DMS153 treated with DMSO at 0.1 percent for 48 hours (cell line): Measurements from ENCODE around the gene RRM2.
"Not testable (repeated sequence)": the region's sequence is repeated elsewhere in the genome, so short reads cannot be mapped to it uniquely, and the experiment has no call there.

ENCODE experiments used
- DNase-seq: peaks from one replicate; lab custom pipeline; 2025; ENCODE audit not compliant: unreplicated experiment; lab: John Stamatoyannopoulos, UW

The RRM2 gene

GRCh38 chr2:10132043-10132575, 9.6 kb downstream of the RRM2 start:
- DNase-seq: no peak

DNA sequence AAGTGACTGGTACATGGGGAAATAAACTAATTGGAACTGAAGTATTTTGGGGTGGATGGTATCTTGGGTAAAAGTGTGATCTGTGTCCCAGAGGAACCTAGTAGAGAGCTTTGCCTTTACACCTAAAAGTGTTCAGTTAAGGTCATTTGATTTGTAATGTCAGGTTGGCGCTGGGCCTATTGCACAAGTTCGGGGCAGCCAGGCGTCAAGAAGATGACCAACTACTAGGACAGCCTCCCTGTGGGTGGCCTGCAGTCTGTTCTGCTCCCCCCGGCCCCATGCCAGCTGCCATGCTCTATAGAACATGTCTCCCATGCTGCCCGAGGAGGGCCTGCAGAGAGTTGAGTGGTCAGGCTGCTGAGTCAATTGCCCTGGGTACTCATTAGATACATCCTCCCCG, 10.1 kb downstream of the RRM2 start:
- DNase-seq: no peak

DNA sequence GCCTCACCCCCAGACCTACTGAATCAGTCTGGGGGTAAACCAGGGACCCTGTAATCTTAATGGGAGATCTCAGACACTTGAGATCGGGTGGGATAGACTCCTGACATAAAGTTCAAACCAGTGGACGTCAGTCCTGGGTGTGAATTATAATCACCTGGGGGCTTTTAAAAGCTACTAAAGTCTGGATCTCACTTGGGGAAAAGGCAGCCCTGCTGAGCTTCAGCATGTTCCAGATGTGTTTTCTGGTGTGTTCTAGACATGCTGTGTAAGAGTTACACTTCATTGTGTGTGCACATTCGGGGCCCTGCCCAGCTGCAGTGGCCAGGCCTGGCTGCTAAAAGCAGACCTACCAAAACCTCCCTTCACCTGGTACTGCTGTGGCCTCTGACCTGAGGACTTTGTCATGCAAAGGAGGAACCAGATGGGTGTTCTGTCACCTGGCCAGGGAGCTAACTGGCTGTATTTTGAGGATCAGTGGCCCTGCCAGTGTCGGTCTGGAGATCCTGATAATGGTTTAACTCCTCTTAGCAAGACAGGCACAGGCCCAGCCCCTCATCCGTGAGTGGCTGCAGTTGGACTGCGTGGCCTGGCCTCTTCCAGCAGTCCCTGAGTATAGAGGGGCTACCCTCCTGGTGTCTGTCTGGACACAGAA, 10.6 kb downstream of the RRM2 start:
- DNase-seq: no peak

GRCh38 chr2:10135296-10136089, 13.0 kb downstream of the RRM2 start:
- DNase-seq: peak; percentile 58

DNA sequence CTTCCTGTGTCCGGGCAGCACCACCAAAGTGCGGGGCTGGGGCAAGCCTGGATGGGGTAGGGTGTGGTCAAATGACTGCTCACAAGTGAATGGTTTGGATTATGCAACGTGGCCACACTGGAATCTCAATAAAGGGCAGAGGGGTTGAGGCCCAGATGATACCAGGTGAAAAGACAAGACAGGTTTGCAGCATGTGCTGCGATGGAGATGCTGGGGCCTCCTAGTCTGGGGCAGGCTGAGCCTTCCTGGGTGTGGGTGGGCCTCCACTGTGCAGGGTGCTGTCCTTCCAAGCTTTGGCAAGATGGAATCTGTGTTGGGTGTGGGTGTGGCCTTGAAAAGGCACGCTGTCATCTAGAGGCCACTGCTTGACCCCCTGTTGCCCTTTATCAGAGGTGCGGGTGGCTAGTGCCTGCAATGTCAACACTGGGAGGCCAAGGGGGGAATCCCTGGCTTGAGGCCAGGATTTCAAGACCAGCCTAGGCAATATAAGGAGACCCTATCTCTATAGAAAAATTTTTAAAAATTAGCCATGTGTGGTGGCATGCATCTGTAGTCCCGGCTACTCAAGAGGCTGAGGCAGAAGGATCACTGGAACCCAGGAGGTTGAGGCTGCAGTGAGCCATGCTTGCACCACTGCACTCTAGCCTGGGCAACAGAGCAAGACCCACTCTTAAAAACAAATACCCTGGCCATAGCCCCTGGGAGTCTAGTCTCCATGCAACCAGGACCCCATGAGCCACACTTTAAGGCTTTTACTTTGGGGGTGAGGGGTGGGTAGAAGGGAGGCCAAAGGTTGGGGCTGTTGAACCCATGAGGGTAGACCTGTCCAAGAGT, 13.8 kb downstream of the RRM2 start:
- DNase-seq: no peak

DNA sequence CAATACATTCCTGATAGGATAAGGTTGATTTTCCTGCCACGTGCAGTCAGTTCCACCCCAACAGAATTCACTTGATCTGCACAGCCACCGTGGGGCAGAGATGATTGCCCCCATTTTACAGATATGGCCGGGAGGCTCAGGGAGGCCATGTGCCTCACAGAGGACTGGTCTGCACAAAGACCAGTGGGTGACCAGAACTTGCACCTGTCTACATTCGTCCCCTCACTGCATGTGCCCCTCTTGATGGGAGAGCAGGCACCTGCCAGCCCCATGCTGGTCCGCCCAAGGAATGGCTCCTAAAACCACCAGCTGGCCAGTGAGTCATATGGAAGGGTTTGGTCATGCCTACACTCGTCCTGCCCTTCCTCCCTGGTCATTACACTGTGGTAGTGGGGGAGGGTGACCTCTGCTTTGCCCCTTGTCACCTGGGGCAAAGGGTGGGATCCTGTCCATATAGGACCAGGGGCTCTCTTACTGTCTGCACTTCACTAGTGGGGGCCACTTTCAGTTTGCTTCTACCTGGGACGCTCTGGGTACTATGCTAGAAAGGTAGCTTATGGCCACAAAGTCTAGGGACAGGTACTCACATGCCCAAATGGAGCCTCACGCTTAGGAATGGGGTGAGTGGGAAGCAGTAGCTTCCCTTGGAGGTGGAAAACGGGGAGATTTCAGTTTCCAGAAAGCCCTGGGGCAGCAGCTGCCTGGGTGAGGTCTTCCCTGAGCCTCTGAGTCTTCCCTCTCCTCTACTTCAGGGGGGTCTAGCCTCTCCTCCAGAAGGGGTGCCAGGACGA, 14.7 kb downstream of the RRM2 start:
- no peak for DNase-seq

DNA sequence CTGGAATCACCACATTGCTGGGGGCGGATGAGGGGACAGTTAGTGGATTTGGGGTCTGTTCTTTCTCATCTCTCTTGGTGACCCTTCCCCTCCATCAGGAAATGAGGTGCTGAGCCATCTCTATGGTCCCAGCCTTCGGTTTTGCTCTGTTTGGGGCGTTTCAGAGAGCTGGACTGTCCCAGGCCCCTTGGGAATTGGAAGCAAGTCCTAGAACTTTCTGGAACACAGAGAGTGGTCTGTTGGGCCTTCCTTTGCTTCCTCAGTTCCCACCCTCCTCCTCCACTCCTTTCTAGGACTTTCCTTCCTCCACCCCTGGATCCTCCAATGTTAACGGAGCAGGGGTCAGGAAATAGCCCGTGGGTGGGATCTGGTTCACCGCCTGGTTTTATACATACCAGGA, 17.0 kb downstream of the RRM2 start:
- no peak for DNase-seq

DNA sequence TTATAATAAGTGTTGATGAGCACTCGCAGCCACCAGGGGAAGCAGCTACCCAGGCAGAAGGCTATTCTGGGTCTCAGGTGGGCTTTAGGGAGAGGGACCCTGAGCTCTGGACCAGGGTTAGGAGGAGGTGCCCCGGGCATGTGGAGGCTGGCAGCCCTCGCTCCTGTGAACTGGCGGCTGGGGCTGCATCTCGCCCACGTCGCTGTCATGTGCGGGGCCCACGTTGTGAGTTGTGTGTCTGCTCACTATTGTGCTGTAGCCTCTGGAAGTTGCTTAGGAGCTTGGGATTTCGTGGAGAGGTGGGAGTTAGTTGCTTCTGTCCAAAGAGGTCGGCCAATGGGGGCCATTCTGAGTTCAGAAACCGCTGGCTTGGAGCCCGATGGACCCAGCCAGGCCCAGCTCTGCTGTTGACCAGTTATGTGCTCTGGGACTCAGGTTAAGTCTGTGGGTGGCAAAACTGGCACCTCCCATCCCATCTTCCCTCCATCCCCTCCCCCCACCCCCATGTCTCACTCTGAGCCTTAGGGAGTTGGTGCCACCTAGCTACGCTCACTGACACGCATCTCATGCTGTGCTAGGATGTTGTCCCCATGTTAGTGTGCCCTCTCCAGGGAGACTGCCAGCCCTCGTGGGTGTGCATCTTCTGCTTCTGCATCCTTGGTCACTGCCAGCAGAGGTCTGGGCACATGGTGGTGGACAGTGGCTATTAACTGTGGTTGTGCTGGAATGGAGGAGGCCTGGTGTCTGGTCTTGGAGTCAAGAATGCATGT, 18.5 kb downstream of the RRM2 start:
- DNase-seq: no peak

DNA sequence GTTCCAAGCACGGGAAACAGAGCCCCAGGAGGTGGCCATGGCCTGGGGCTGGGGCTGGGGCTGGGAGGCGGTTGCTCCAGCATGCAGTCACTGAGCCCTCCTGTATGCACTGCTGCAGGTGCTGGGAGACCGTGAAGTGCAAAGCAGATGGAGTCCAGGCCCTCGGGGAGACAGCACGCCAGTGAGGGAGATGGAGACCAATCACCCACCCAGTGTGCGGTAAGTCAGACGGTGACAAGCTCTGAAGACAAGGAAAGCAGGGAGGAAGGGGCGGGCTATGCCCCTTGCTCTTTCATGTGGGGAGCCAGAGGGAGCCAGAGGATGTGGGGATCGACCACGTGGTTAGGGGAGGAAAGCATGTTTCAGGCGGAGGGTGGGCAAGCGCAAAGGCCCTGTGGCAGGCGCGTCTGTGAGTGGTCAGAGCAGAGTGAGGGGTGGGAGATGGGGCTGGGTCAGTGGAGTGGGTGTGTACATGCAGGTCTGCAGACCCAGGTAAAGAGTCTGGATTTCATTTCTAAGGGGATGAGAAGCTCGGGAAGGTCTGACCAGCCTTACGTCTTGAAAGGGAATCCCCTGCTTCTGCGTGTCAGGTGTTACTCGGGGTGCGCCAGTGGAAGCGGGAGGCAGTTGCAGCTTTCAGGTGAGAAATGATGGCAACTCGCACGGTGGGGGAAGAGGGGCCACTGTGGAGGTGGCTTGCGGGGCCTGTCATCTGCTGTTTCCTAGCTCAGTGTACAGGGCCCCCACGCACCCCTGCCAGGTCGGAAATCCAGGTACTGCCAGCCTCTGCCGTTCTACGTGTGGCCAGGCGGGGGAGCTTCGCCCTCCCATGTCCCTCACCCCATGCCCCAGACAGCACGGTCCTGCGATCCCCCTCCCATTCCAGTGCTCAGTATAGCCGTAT, 19.4 kb downstream of the RRM2 start:
- no peak for DNase-seq

- DNase-seq: no peak
Observed at GRCh38 chr2:10142640-10142965, 20.1 kb downstream of the RRM2 start.

GRCh38 chr2:10144771-10145518, 22.4 kb downstream of the RRM2 start:
- DNase-seq: no peak

DNA sequence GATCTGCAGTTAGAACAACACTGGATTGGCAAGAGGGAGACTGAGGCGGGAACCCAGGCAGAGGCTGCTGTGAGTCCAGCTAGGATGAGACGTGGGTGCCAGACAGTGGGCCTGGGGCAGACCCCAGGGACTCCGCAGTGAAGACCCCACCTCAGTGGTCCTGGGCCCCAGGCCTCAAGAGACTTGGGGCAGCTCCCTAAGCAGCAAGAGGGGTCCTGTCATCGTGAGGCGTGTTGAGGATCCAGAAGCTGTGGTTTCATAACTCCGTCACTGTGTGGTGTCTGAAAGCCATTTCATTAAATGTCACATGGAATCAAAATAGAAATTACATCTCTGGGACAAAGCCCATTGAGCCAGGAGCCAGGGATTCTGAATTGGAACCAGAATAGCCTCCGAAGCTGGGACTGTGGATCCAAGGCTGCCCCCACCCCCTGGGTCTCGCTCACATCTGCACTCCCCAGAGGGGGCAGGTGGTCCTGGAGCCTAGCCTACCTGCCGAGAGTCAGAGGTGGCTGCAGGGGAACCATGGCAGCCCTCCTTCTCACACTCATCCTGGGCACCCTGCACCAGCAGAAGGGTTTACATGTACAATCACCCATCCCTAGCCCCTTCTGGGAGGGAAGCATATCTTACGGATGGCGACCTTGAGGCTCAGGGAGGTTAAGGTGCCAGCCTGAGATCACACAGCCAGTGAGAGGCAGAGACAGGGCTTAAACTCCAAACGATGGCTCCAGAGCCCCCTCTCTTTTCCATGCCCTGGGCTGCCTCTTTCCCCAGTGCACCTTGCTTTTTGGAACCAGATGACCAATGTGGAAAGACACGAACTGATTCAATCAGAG, 23.2 kb downstream of the RRM2 start:
- DNase-seq: no peak

DNA sequence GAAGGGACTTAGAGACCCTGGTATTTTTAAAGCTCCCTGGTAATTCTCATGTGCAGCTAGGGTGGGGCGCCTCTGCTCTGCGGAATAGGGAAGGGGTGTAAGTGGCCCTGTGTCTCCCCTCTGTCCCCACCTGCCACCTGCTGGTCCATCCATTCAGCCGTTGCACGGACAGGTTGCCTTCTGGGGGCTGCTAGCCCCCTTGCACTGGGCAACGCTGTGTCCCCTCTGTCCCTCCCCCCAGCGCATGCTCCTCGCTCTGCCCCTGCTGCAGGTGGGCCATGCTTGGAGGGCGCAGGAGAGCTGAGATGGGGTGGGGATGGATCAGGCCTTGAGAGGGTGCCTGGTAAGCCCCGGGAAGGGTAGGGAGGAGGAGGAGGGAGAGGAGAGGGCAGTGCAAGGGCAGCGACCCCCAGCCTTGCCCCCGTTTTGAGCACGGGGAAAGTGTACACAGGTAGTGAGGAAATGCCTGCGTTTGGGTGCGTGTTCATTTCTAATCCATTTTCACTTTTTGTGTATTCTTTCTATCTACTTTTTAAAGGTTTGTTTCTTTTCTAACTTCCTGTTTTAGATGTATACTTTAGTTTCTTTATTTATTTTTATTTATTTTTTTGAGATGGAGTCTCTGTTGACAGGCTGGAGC, 23.9 kb downstream of the RRM2 start:
- no peak for DNase-seq

GRCh38 chr2:10147050-10147660, 24.6 kb downstream of the RRM2 start:
- not testable (repeated sequence) for DNase-seq

GRCh38 chr2:10148268-10148667, 25.7 kb downstream of the RRM2 start:
- no peak for DNase-seq

- no peak for DNase-seq
Observed at GRCh38 chr2:10149635-10150034, 27.1 kb downstream of the RRM2 start.

GRCh38 chr2:10150436-10150835, 27.9 kb downstream of the RRM2 start:
- DNase-seq: no peak
